ENCODE measurements around the gene CFAP65.

- TF ChIP-seq SOX15 (CRISPR knock-in tag; IDR thresholded peaks at IDR 0.05), result no peak
- TF ChIP-seq CTCF (IDR thresholded peaks at IDR 0.05), result no peak
- no peak for TF ChIP-seq ZBTB43 (CRISPR knock-in tag; IDR thresholded peaks at IDR 0.05)
- no peak for TF ChIP-seq SP1 (CRISPR knock-in tag; conservative IDR thresholded peaks at IDR 0.05)
- TF ChIP-seq TP53 (CRISPR knock-in tag; IDR thresholded peaks at IDR 0.05), result no peak
- TF ChIP-seq GABPB1 (CRISPR knock-in tag; IDR thresholded peaks at IDR 0.05), result no peak
- no peak for TF ChIP-seq ZNF121 (CRISPR knock-in tag; IDR thresholded peaks at IDR 0.05)
- TF ChIP-seq MLX (CRISPR knock-in tag; IDR thresholded peaks at IDR 0.05), result no peak
- TF ChIP-seq CBFB (CRISPR knock-in tag; IDR thresholded peaks at IDR 0.05; ENCODE audit: low read depth), result no peak
- no peak for TF ChIP-seq ETV6 (CRISPR knock-in tag; IDR thresholded peaks at IDR 0.05)
Measured at GRCh38 chr2:219037783-219038499, 3.4 kb downstream of the CFAP65 start.
